ENCODE data around the gene SNRNP200.

DNA sequence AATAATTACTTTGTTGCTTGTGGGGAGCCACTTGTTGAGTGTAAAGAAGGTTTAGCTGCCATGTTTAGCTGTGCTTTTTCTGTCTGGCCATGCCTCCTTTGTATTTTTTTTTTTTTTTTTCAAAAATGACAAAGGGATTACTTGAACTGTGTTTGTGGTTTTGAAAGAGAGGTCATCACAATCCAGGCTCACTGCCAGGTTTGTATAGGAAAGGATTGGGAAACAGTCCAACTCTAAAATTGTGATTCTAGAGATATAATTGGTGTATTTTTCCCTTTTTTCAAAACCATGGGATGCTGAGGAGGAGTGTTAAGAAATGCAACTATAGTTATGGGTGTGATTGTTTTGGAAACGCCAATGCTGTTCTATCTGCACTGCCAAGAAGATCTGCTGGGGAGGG lies 24.1 kb upstream of the SNRNP200 start:
- TF ChIP-seq, protein P1, sequence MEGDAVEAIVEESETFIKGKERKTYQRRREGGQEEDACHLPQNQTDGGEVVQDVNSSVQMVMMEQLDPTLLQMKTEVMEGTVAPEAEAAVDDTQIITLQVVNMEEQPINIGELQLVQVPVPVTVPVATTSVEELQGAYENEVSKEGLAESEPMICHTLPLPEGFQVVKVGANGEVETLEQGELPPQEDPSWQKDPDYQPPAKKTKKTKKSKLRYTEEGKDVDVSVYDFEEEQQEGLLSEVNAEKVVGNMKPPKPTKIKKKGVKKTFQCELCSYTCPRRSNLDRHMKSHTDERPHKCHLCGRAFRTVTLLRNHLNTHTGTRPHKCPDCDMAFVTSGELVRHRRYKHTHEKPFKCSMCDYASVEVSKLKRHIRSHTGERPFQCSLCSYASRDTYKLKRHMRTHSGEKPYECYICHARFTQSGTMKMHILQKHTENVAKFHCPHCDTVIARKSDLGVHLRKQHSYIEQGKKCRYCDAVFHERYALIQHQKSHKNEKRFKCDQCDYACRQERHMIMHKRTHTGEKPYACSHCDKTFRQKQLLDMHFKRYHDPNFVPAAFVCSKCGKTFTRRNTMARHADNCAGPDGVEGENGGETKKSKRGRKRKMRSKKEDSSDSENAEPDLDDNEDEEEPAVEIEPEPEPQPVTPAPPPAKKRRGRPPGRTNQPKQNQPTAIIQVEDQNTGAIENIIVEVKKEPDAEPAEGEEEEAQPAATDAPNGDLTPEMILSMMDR (IDR thresholded peaks at IDR 0.05): no peak
- TF ChIP-seq POLR2A (IDR thresholded peaks at IDR 0.05): no peak
